ENCODE data around the gene DDIT3. TPM values are rescaled to one million over a fixed set of nuclear protein-coding genes. Genes with fewer than 3 reads are reported as not detected.

Gene DDIT3
- total RNA-seq, 2 donors from 2014 or later: 19.8 to 20.5 TPM

DNA sequence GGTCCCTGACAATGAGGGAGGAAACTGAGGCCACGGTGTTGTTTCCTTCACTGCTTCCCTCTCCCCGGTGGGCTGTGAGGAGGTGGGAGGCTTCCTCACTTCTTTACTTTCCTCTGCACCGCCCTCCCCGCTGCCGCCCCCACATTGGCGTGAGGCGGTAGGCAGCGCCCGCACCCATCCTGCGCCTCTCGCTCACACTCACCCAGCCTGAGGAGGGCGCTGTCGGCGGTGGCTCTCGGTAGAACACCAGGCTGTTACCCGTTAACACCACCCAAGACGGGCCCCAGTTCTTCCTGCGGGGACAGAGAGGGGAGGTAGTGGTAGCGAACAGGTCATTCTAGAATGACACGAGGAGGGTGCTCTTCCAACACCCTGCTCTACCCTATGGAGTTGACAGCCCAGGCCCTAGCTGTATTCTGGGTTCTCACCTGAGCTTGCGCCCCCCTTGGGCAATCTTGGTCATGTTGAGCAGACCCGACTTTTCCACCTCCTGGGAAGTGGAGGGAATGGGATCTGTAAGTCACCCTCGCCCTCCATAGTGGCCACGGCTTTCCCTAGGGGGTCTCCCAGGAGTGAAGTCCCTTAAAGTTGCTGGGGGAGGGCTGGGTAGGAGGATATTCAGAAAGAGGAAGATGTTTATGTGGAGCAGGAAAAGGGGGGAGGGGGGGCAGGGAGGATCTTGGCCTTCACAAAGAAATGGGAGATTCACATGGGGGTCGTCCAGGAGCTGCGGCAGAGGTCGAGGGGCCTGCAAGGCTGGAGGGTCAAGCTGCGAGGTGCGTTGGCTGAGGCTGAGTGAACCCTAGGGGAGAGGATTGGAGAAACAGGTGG lies 43.9 kb downstream of the DDIT3 start:
- intact Hi-C loops (cut with DNase I, micrococcal nuclease): no loop called here
- DNase-seq: peak in 1 of 2 donors; percentile 61
- ATAC-seq: peak; percentile 5

DNA sequence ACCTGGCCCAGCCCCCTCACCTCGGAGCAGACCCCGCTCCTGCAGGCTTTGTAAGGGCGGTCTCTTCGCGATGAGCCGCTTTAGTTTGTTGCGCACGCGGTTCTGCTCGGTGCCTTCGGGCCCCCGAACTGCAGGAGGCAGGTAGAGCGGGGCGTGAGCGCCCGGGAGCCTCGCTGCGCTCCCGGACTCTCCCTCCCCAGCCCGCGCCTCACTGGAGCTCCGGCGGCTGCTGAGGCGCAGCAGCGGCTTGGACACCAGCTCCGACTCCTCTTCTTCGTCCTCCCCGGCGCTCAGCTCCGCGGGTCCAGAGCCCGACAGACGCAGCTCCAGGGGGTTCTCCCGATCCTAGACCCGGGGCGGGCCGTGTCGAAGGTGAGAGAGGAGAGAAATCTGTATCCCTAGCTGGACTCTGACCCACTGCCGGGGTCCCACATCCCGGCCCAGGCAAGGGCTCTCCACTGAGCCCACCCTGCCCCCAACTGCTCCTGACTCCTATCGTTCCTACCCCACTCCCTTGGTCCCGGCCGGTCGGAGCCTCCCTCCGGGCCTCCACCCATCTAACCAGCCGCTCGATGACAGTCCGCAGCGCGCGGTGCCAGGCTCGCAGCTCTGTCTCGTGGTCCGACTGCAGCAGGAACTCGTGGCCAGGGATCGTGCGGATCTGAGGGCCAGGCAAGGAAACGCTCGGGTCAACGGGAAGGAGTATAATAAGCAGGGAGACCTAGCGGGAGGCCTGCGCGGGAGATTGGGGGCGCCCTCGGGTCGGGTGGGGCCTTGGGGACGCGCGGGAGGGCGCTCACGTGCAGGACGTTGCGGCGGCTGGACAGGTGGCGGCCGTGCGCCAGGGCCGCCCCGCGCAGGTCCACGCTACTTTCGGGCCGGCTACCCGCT lies 44.8 kb downstream of the DDIT3 start:
- DNase-seq: peak in 1 of 2 donors; percentile 47
- intact Hi-C loops (cut with DNase I, micrococcal nuclease): no loop called here
- peak; percentile 42 for ATAC-seq

DNA sequence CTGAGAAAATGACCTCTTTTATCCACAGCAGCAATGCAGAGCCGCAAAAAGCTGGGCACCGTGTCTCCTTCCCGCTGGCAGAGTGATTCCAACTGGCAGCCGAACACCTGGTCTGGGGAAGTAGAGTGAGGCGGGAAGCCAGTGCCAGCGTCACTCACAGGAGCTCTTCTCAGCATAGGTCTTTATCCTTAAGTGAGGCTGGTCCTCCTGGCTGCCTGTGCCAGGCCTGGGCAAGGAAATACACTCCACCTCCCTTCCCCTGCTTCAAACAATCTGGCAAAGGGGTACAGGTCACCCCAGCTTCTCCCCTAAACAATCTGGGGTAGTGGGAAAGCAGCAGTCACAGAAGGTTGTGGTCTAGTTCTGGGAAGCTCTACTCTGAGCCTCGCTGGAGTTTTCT lies 45.5 kb downstream of the DDIT3 start:
- intact Hi-C loops (cut with DNase I, micrococcal nuclease): no loop called here
- ATAC-seq (no peak), DNase-seq (no peak)

DNA sequence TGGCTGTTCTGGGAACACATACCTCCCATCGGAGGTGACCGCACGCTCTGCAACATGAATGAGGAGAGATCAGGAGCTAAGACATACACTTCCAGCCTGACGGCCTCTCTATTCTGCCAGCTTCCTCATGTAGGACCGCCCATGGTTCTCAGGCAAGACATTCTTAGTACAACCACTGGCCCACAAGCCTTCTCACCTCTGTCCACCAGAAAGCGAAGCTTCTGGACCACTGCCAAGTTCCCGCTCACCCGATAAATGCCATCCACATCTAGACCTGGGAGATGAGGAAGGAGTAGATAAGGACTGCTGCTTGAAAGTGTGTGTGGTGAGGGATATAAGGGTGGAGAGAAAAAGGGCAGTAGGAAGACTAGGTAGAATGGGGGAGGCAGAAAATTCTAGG lies 45.9 kb downstream of the DDIT3 start:
- intact Hi-C loops (cut with DNase I, micrococcal nuclease): no loop called here

DNA sequence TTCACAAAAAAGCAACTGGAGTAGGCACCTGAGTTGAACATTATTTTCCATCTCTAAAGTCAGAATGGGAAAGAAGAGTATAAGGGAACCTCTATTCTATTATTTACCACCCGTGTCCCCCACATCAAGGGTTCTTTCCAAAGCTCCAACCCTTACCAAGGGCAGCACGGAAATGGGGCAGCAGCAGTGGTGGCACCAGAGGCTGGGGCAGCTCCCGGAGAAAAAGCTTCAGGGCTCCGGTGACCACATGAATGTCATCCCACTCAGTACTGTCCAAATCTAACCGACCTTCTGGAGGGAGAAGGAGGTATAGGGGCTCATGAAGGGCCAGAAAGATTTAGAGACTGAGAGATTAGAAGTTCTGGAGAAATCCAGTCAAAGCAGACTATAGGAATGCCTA lies 46.4 kb downstream of the DDIT3 start:
- DNase-seq (no peak), ATAC-seq (no peak)
- intact Hi-C loops (cut with DNase I, micrococcal nuclease): no loop called here

More for the DNA sequence above, 45.9 kb downstream of the DDIT3 start:
- no peak for DNase-seq
- no peak for ATAC-seq

DNA sequence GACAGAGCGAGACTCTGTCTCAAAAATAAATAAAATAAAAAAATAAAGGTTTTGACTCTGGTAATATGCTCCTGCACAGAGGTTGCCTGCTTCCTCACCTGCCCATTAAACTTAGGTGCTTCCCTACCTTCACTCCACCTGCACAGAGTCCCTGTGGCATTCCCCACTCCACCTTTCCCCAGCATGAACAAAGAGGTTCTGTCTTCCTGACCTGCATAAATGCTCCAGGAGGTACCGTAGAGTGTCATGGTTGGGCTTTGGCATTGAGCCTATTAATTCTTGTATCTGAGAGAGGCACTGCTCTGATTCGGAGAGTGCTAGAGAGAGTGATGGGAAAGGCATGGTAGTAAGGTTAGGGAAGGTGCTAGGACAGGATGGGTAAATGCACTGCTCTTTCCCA lies 46.9 kb downstream of the DDIT3 start:
- DNase-seq (no peak), ATAC-seq (no peak)
- intact Hi-C loops (cut with DNase I, micrococcal nuclease): no loop called here

DNA sequence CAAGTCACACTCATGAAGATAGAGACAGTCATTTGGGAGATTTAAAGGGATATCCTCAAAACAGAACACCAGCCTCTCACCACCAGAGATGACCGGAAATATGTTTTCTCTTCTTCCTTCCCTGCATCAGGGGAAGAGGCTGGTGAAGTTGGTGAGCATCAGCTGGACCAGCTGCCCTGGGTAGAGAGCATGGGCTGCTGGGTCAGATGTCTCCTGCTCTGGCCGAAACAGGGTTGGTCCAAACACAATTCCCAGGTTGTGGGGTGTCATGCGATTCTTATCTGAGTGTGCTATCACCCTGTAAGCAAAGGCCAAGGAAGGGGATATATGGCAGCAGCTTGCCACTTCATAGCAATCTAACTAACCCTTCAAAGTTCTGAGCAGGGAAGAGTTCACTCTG lies 47.9 kb downstream of the DDIT3 start:
- ATAC-seq (no peak), DNase-seq (no peak)
- intact Hi-C loops (cut with DNase I, micrococcal nuclease): no loop called here

DNA sequence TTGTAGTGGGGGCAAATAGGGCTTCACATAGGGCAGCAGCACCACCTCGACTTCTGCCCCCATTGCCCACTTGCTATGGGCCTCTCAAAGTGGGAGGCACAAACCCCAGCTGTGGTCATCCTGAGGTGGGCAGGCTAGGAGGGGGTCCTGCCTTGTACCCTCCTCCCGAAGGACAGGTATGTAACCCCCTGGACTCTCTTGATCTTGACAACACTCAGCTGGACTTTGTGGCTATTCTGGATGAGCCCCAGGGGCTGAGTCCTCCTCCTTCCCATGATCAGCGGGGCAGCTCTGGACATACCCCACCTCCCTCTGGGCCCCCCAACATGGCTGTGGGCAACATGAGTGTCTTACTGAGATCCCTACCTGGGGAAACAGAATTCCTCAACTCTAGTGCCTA lies 48.7 kb downstream of the DDIT3 start:
- intact Hi-C loops (cut with DNase I, micrococcal nuclease): no loop called here
- DNase-seq (no peak), ATAC-seq (no peak)

DNA sequence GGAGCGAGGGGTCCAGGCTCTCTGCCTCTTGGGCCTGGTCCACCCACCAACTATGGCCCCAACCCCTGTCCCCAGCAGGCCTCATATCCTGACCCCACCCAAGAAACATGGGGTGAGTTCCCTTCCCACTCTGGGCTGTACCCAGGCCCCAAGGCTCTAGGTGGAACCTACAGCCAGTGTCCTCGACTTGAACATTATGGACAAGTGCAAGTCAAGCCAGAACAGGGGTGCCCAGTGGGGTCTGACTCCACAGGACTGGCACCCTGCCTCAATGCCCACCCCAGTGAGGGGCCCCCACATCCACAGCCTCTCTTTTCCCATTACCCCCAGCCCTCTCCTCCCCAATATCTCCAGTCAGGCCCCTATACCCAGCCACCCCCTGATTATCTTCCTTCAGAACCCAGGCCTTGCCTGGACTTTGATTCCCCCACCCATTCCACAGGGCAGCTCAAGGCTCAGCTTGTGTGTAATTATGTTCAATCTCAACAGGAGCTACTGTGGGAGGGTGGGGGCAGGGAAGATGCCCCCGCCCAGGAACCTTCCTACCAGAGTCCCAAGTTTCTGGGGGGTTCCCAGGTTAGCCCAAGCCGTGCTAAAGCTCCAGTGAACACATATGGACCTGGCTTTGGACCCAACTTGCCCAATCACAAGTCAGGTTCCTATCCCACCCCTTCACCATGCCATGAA lies 49.2 kb downstream of the DDIT3 start:
- ATAC-seq (peak; percentile 87), DNase-seq (peak in 1 of 2 donors; percentile 46)
- intact Hi-C loops (cut with DNase I, micrococcal nuclease): no loop called here

DNA sequence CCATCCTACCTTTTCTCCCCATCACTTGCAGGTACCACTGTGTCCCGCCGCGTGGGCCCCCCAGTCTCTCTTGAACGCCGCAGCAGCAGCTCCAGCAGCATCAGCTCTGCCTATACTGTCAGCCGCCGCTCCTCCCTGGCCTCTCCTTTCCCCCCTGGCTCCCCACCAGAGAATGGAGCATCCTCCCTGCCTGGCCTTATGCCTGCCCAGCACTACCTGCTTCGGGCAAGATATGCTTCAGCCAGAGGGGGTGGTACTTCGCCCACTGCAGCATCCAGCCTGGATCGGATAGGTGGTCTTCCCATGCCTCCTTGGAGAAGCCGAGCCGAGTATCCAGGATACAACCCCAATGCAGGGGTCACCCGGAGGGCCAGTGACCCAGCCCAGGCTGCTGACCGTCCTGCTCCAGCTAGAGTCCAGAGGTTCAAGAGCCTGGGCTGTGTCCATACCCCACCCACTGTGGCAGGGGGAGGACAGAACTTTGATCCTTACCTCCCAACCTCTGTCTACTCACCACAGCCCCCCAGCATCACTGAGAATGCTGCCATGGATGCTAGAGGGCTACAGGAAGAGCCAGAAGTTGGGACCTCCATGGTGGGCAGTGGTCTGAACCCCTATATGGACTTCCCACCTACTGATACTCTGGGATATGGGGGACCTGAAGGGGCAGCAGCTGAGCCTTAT lies 49.9 kb downstream of the DDIT3 start:
- no peak for DNase-seq
- intact Hi-C loops (cut with DNase I, micrococcal nuclease): no loop called here
- ATAC-seq: peak; percentile 37

DNA sequence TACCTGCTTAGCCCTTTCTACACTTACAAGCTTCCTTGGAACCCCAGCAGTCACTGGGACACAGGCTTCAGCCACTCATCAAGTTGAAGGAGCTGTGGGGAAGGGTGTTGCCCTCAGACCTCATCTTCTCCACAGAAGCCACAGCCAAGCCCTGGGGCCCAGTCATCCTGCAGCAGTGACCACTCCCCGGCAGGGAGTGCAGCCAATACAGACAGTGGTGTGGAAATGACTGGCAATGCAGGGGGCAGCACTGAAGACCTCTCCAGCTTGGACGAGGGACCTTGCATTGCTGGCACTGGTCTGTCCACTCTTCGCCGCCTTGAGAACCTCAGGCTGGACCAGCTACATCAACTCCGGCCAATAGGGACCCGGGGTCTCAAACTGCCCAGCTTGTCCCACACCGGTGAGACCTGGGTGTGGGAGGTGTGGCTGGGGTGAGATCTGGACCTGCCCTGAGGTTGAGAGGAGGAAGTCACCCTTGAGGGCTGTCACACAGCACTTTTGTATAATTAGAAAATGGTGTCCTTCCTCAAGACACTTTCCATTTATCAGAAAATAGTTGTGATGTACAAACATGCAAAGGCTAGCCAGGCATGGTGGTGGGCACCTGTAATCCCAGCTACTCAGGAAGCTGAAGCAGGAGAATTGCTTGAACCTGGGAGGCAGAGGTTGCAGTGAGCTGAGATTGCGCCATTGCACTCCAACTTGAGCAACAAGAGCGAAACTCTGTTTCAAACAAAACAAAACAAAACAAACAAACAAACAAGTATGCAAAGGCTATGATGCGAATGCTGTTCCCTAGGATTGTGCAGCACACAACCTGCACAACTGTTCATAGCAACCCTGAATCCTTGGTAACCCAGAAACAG lies 50.8 kb downstream of the DDIT3 start:
- no peak for ATAC-seq
- intact Hi-C loops (cut with DNase I, micrococcal nuclease): no loop called here
- no peak for DNase-seq

DNA sequence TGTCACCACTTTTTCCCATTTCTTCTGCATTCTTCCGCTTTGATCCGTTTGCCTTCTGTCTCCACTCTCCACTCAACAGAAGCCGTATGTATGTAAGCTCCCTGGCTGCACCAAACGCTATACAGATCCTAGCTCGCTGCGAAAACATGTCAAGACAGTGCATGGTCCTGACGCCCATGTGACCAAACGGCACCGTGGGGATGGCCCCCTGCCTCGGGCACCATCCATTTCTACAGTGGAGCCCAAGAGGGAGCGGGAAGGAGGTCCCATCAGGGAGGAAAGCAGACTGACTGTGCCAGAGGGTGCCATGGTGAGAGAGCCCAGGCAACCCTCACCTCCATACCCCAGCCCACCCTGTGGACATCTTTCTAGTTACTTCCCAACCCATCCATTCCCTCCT lies 52.4 kb downstream of the DDIT3 start:
- no peak for DNase-seq
- intact Hi-C loops (cut with DNase I, micrococcal nuclease): no loop called here
- ATAC-seq: no peak

DNA sequence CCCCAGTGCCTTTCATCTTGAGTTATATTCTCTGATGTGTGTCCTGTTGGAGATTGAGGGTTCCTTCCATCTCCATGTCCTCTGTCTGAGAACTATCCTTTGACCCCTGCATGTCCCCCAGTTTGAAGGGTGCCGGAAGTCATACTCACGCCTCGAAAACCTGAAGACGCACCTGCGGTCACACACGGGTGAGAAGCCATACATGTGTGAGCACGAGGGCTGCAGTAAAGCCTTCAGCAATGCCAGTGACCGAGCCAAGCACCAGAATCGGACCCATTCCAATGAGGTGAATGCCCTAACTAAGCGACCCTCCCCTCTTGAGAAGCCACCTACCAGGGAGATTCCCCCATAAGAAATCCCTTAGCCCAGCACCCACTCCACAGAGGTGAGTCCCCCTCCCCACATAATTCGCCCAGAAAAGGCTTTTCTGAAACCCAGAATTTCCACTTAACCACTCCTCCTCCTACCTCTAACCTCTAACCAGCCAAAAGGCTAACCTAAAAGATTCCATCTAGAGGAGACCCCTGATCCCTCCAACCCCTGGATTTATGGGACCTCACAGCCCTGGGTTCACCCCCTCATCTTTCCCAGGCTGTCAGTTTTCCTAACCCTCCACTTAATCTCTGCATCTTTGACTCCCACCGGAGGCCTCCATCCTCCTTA lies 53.0 kb downstream of the DDIT3 start:
- ATAC-seq: no peak
- intact Hi-C loops (cut with DNase I, micrococcal nuclease): no loop called here
- no peak for DNase-seq

Small RNAs within 50 kb of the gene (microRNA-seq; reads per million reads assigned to microRNA genes)
- 0 to 1.6 reads per million in 2 donors for gene MIR616
- gene MIR6758: 0 reads per million in 2 donors

Other genes starting within 250 kb of the DDIT3 start
- 10 to 100 TPM; 62.5 to 62.8 TPM for gene R3HDM2, start 89.5 kb downstream of the DDIT3 start, total RNA-seq
- gene INHBC, start 85.7 kb downstream of the DDIT3 start, total RNA-seq: not detected
- gene INHBE, start 65.2 kb downstream of the DDIT3 start, total RNA-seq: not detected
- 1 to 10 TPM; 1.8 to 1.9 TPM for gene GLI1, start 60.7 kb downstream of the DDIT3 start, total RNA-seq
- 10 to 100 TPM in 1 of 2 donors, 1 to 10 TPM in 1; 6.4 to 11.4 TPM for gene ARHGAP9, start 40.6 kb downstream of the DDIT3 start, total RNA-seq
- gene MARS1, start 32.4 kb downstream of the DDIT3 start, total RNA-seq: 100 to 1,000 TPM in 1 of 2 donors, 10 to 100 TPM in 1; 89.3 to 125 TPM
- gene MBD6, start 2.3 kb upstream of the DDIT3 start, total RNA-seq: 100 to 1,000 TPM; 104 to 116 TPM
- gene DCTN2, start 26.7 kb upstream of the DDIT3 start, total RNA-seq: 100 to 1,000 TPM; 139 to 151 TPM
- 1 to 10 TPM in 1 of 2 donors, under 1 TPM in 1; 0.85 to 1.3 TPM for gene KIF5A, start 29.5 kb upstream of the DDIT3 start, total RNA-seq
- gene PIP4K2C, start 70.7 kb upstream of the DDIT3 start, total RNA-seq: 10 to 100 TPM; 63.5 to 67.9 TPM
- 10 to 100 TPM in 1 of 2 donors, 1 to 10 TPM in 1; 3.7 to 10.2 TPM for gene DTX3, start 84.3 kb upstream of the DDIT3 start, total RNA-seq
- gene ARHGEF25, start 90.9 kb upstream of the DDIT3 start, total RNA-seq: 10 to 100 TPM in 1 of 2 donors, 1 to 10 TPM in 1; 3.1 to 14.9 TPM
- gene B4GALNT1, start 112.7 kb upstream of the DDIT3 start, total RNA-seq: under 1 TPM; 0.34 to 0.98 TPM
- gene OS9, start 173.6 kb upstream of the DDIT3 start, total RNA-seq: 100 to 1,000 TPM; 310 to 322 TPM
- 1 to 10 TPM in 1 of 2 donors, under 1 TPM in 1; 0.92 to 1.5 TPM for gene AGAP2, start 218.2 kb upstream of the DDIT3 start, total RNA-seq
- 10 to 100 TPM; 28.9 to 40.6 TPM for gene TSPAN31, start 224.5 kb upstream of the DDIT3 start, total RNA-seq
- gene CDK4, start 231.8 kb upstream of the DDIT3 start, total RNA-seq: 10 to 100 TPM; 38.4 to 46.0 TPM
- 10 to 100 TPM; 12.2 to 13.1 TPM for gene MARCHF9, start 234.6 kb upstream of the DDIT3 start, total RNA-seq
- 1 to 10 TPM in 1 of 2 donors, under 1 TPM in 1; 0.87 to 1.7 TPM for gene CYP27B1, start 246.6 kb upstream of the DDIT3 start, total RNA-seq

Data from left colon (tissue), 2 donors.